HG03354 (cell line): Measurements from ENCODE around the gene ATOH8.

Experiments used
- ATAC-seq: cut with Tn5 transposase; IDR thresholded peaks from one replicate; pipeline ENCODE4 v1.9.1; 2021; ENCODE audit warnings: mild to moderate bottlenecking; ENCODE audit not compliant: unreplicated experiment, poor library complexity, severe bottlenecking

Gene ATOH8

DNA sequence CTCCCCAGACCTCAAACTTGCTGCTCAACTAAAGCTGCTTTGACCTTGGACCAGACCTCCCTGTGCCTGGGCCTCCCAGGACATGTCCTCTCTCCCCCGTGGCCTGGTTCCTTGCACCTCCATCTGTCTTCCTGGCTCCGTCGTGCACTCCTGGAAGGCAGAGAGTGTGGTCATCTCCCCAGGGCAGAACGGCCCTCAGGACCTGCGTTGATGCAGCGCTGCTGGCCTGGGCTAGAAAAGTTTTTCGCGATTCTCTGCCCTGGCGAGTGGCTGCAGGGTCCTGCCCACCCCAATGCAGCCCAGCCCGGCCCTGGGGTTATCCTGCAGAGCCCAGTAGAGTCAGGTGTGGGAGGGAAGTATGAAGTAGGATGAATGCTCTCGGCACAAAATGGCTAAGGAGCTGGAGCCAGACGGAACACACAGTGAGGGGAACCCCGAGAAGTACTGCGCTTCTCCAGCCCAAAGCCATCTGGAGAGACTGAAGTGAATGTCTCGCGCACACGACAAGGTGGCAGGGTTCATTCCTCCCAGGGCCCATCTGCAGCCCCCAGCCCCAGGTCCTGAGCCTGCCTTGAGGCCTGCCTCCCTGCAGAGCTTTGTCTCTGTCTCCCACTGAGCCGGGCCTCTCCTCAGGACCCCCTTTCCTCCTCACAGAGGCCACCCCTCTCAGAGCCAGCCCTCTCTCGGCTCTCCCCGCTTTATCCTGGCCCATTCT lies 41.7 kb downstream of the ATOH8 start:
- ATAC-seq, result no peak

DNA sequence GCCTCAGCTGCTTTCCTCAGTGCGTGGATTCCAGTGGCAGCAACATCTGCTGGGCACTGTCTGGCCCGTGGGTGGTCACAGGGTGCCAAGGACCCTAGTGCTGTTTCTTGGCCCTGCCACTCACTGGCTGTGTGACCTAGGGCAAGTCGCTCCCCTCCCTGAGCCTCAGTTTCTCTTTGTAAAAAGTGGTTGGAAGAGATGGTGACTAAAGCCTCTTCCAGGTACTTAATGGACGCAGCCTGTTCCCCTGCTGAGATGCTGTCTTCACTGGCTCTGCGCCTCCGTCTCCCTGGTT lies 42.2 kb downstream of the ATOH8 start:
- no peak for ATAC-seq

DNA sequence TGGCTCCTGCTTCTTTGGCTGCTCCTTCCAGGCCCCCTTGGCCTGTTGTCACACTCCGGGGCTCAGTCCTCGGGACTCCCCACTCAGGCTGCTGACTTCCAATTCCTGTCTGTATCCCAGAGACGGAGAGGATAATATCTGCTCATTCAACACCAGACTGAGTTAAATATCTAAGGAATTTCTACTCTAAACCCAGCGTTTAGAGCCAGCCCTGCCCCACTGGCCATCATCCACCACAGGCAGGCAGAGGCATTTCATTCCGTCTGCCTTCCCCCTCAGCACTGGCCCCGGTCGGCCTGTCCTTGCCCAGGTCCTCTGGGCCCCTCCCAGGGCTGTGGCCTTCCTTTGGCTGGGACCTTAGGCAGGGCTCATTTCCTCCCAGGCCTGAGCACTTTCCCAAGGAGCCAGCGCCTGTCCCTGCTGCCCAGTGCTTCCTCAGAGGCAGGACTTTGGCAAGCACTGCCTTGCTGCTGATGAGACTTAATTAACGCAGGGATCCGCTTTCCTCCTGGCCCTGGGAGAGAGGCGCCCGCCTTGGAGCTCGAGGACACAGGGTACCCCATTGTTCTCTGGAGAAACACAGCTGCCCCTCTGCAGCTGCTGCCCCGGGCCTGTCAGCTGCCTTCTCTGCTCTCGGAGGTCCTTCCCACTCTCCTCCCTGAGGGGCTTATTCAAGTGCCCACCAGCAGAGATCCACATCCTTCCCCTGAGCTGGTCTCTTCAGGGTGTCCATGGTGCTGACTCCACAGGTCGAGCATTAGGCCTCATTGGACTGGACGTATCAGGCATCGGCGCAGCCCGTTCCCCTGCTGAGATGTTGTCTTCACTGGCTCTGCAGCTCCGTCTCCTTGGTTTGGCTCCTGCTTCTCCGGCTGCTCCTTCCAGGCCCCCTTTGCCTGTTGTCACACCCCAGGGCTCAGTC lies 42.8 kb downstream of the ATOH8 start:
- ATAC-seq, result no peak

DNA sequence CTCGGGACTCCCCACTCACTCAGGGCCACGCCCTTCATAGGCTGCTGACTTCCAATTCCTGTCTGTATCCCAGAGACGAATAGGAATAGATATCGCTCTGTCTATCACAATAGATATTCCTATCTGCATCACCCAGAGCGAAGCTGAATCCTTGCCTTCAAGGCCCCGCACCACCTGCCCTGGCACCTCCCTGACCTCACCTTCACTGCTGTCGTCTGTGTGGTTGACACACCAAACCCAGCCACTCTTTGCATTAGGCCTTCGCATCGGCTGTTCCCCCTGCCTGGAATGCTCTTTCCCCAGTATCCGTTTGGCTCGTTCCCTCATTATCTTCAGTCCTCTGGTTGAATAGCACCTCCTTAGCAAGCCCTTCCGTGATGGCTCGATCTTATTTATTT lies 43.5 kb downstream of the ATOH8 start:
- ATAC-seq, result no peak

DNA sequence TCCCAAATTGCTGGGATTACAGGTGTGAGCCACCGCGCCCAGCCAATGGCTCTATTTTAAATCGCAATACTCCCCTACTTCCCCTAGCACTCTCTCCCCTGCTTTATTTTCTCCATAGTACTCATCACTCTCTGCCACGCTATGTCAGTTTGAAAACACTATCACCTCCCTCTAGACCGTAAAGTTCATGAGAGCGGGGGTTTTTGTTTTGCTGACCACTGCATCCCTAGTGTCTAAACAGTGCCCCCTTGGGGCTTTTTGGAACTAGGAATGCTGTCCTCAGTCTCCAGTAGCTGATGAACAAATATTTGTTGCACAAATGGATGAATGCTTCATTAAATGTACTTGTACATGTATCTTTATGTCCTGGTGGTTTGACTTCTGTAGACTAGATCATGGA lies 44.1 kb downstream of the ATOH8 start:
- ATAC-seq, result no peak

DNA sequence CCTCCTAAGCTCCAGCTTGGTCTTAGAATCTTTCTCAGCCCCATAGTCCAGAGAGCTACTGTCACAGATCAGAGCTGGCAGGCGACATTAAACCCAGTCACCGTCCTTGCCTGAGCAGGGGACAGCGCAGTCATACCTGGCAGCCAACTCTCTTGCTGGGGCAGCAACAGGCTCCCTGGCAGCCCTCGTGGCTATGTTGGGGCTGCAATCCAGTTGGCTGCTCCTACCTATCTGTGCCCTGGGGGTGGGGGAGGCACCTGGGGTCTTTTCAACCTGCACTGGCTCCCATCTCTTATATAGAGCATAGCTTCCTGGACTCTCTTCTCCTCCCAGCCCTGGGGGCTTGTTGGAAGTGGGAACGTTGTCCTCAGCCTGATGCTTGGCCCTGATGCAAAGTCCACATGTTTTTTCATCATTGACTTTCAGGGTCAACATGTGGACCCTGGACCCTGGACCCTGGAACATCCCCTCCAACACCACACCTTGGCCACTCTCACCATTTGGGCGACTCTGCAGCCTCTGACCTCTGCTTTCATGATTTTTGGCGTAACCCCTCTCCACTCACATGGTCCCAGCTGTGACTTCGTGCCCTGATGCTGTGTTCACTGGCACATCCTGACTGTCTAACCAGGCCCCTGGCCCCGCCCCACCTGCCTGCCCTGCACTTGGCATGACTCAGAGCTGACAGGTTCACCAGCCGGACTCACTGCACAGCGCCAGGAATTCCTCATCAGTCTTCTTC lies 45.6 kb downstream of the ATOH8 start:
- ATAC-seq, result no peak

DNA sequence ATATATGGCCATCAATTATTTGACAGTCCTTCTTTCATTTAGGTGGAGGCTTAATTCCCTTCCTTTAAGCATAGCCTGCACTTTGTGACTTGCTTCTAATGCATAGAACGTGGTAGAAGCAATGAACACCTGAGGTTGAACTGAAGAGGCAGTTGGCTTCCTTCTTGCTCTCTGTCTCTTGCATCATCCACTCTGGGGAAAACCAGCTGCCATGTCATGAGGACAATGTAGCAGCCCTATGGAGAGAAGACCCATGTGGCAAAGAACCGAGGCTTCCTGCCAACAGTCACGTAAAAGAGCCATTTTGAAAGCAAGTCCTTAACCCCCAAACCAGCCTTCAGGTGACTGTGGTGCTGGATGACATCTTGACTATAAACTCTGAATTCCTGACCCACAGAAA lies 46.8 kb downstream of the ATOH8 start:
- no peak for ATAC-seq

DNA sequence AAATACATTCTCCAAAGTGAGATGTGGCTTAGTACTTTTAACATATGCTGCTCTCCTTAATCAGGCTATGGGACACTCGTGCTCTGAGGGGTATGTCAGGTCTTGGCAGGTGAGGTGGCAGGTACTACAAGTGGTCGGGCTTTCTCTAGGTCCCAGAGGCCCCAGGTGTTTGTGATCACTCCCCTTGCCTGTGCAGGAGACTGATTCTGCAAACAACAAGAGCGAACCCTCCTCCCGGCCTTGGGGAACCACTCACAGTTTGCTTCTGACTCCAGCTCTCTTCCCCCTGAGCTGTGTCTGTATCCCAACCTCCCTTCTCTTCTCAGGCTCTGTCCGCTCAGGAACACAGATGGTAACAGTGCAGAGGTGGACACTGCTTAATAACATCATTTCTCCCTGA lies 48.1 kb downstream of the ATOH8 start:
- ATAC-seq, result no peak

DNA sequence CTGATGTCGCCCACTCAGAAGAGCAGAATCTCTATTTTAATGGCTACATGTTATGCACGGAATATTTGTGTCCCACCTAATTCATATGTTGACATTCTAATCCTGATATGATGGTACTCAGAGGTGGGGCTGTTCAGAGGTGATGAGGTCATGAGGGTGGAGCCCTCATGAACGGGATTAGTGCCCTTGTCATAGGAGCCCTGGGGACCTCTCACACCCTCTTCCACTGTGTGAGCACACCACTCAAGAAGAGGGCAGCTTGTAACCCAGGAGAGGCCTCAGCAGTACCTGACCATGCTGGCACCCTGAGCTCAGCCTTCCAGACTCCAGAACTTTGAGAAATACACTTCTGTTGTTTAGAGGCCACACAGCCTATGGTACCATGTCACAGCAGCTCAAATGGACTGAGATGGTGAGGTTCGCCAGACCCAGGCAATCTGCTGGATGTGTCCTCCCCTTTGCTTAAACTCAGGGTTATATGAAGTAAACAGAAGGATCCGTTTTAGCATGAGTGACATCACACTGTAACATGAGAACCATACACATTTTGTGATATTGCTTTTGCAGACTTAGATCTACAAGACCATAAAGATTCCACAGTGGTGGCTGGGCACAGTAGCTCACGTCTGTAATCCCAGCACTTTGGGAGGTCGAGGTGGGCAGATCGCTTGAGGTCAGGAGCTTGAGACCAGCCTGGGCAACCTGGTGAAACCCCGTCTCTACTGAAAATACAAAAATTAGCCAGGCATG lies 48.7 kb downstream of the ATOH8 start:
- ATAC-seq, result no peak

DNA sequence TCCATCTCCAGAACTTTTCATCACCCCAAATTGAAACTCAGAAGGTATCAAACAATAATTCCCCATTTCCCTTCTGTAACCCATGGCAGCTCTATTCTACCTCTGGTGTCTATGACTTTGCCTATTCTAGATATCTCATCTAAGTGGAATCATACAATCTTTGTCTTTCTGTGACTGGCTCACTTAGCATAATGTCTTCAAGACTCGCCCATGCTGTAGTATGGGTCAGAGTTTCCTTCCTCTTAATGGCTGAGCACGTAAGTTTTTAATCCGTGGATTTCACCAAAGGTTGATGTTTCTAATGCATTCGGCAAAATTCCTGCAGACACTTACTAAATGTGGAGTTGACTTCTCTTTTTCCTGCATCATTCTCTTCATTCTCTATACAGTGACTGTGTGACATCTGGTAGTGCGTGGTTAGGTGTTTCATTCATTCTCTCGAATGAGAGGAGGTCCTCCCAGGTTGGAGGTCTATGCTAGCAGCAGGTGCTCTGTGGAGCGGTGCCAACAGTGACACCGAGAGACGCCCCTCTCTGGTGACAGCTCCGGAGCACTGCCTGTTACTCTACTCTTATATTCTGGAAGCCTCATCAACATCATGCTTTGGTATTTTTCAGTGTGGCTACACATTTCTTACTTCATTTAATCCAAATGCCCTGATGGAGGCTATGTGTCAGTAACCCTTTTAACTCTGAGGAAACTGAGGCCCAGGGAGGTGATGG lies 50.1 kb downstream of the ATOH8 start:
- no peak for ATAC-seq

DNA sequence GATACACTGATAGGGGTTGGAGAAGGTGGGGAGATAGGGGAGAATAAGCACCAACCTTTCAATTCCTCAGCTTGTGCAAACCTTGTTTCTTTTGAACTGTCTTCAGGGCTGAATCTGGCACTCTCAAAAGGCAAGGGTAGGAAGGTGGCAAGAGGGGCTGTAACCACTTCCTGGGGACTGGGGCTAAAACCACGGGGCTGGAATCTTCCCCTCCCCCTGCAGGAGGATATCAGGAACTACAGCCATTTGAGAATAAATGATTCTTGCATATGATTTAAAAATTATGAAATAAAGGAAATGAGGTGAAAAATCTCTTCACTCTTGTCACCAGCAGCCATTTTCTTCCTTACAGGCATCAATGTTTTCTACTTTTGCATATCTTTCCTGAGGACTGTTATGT lies 50.8 kb downstream of the ATOH8 start:
- ATAC-seq, result no peak

DNA sequence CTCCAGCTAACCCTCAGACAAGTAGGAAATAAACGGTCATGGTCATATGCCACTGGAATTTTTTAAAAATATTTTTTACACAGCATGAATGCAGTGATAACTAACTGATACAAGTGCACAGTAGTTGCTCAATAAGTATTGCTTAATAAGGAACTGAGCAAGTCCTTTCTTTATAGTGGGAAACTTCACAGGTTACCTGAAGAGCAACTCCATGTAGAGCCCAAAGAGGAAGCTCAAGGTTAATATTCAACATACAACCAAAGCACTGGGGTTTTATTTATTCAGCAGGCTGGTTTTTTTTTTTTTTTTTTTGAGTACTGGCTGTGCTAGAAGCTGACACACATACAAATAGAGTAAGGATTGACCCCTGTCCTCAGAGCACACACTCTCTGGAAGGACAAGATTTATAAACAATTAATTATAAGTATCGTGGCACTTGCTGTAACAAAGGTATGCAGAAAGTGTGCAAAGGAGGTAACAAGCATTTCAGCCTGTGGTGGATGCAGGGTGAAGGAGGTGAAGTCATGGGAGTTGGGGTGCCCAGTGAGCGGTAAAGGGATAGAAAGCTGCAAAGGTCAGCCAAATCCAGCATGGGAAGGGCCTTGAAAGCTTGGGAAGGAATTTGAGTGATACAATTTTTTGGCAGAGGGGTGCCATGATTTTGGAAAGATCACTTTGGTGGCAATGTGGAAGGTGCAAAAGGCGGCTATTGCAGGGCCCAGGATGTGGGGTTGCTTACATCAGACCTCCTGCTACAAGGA lies 52.7 kb downstream of the ATOH8 start:
- ATAC-seq, result no peak

DNA sequence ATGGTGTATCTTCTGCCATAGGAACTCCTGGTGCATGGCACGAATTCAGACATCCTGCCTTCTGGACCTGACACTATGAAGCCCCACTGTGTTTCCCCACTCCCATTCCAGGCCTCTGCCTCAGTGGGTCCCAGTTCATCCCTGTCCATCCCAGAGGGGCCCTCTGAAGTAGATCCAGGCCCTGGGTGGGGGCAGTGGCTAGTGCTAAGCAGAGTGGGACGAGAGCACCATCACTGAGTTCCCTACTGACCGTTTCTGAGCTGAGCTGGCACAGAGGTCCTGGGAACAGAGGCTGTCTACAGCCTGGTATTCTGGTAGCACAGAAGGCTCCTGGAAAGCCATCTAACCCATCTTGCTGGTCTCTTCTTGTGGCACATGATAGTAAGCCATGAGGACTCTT lies 54.0 kb downstream of the ATOH8 start:
- no peak for ATAC-seq

DNA sequence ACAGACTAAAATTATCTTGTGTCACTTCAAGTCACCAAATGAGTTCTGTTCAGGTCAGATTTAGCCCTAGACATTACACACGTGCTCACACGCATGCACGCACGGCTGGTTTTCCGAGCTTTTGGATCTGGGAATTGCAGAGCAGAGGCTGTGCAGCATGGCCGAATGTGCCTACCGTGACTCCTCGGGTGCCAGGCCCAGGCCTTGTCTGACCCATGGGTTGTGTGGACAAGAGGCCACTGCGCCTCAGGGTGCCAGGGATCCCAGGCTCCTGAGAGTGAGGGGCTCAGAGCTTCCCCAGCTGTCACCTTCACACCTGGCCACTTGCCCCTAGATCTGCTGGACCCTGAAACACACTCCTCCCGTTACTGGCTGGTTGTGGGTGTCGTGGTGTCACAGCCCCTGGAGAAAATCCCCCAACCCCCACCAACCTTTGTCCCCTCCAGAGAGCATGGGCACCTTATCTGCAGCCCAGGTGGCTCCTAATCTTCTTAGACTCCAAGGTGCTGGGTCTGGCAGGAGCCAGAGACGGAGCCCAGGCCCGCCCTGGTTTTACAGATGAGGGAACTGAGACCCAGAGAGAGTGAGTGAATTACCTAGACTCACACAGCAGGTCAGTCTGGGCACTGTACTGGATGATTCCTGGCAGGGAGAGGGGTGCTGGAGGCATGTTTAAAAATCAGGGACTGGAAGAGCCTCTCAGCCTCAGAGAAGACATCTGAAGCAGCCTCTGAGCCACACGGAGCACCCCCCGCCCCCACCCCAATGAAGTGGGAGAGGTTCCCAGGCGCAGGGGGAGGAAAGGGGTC lies 56.8 kb downstream of the ATOH8 start:
- ATAC-seq, result no peak

DNA sequence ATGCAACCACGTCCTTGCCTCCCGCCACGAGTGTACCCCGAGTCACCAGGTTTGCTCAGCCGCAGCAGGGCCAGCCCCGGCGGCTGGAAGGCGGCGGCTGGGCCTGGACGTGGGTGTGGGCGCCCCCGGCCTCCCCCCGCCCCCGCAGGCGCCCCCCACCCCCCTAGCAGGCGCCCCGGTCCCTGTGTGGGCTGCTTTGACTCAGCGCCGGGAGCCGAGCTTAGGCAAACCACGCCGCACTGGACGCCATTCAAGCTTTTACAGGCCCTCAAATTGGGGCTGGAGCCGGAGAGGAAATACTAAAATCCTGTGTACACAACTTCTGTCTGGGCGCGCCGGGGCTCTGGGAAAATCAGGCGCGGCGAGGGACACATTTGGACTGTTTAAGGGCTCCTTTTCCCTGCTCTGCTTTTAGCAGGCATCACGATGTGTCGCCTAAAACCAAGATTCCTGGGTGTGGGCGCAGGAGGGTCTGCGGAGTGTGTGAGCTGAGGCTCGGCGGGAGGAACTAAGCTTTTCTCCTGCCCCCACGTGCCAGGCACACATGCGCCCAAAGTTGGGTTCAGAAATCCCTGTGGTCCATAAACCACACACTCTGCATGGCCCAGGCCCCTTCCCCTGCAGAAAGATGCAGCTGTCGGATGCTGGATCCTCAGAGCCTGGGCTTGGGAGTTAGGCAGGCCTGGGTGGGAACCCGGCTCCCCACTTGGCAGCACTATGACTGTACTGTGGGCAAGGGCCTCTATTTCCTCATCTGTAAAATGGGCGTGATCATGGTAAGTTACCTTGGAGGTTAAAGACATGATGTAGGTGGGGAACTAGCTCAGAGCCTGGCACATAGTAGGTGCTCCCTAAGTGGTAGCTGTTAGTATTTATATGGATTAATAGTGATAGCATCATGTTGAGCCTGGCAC lies 57.6 kb downstream of the ATOH8 start:
- ATAC-seq, result no peak

DNA sequence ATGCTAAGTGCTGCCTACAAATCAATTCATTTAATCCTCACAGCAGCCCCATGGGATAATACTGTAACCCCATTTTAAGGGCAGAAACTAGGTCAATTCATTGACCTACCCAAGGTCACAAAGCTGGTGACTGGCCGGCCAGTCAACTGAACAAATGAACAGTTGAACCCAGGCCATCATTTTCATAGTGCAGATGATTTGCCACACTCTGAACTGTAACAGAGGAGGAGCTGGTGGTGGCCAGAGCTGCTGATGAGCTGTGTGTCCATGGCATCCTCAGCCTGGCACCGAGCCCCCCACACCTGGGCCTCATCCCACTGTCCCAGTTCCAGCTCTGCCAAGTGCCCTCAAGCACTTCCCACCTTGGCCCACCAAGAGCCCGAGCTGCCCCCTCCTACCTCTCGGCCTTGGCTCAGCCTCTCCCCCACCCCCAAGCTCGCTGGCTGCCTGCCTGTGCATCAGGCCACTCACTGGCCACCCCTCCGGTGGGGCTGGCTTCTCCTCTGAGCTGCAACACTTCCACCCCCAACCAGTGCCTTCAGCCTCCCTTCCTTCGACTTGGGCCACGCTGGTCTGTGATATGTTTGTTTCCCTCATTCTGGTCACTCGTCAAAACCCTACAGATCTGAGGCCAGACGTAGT lies 58.4 kb downstream of the ATOH8 start:
- ATAC-seq, result no peak
